AG04450 (cell line): ENCODE data around the gene DGUOK. TPM values are rescaled to one million over a fixed set of nuclear protein-coding genes. Genes with fewer than 3 reads are reported as not detected.

ENCODE experiments used
- CTCF ChIA-PET: fragments of 300-600, 350-600 bp; formaldehyde crosslinking; extraction: SDS; loops from one replicate; lab custom pipeline; 2022; ENCODE audit warnings: antibody characterized with exemption, inconsistent platforms; lab: Charles Lee
- POLR2A ChIA-PET: fragments of 350-600 bp; formaldehyde crosslinking; extraction: SDS; loops from one replicate; lab custom pipeline; 2021; ENCODE audit warnings: antibody characterized with exemption, inconsistent platforms; lab: Yijun Ruan, JAX
- DNase-seq: peaks from one replicate; pipeline ENCODE4 v3.0.0-alpha.2; 2011; ENCODE audit warnings: low read depth, low spot score
- H3K27ac ChIP-seq: one replicate; pipeline ENCODE4 v1.5.1; 2012; ENCODE audit warnings: low read depth, low read length, control low read depth
- H3K27me3 ChIP-seq: one replicate; pipeline ENCODE4 v1.6.0; 2012; ENCODE audit warnings: low read length; ENCODE audit not compliant: control insufficient read depth, insufficient read depth
- H3K4me3 ChIP-seq: 2 replicates; pipeline ENCODE4 v1.5.1; 2011; ENCODE audit warnings: mild to moderate bottlenecking, low read depth, low read length, control low read depth
- H3K9me3 ChIP-seq: 2 replicates; pipeline ENCODE4 v1.5.1; 2012; ENCODE audit warnings: low read length; ENCODE audit not compliant: control insufficient read depth, insufficient read depth
- CTCF ChIP-seq: IDR thresholded peaks from 2 replicates; pipeline ENCODE4 v1.5.1; 2011; ENCODE audit warnings: low read depth, low read length, control low read depth, inconsistent platforms
- polyA plus RNA-seq: library from polyadenylated mRNA; depleted of rRNA; stranded (reverse); fragments of >200 nt; gene quantifications from 2 replicates; pipeline ENCODE4 v1.2.3, GENCODE V29; 2011

DGUOK gene
- polyA plus RNA-seq, 1 experiment, result 101 TPM

- Histone ChIP-seq H3K27me3 (no peaks in the 10 kb centered on the region), H3K27ac (no peak overlapping the region), H3K9me3 (no peaks in the 10 kb centered on the region), H3K4me3 (no peak overlapping the region)
- no peak for TF ChIP-seq CTCF
- CTCF ChIA-PET, result interaction anchor here (0.6 to 2.0 kb wide), 3 partner anchors 19 to 84 kb away, joined by 3 to 13 read pairs (median 3); partner anchors contain the start of gene ACTG2
- POLR2A ChIA-PET, result interaction anchor here (1.2 kb wide), 1 partner anchor 19 kb away, joined by 4 read pairs; no protein-coding TSS in a partner anchor
- no peak for DNase-seq
Measured at GRCh38 chr2:73910873-73911547, 15.7 kb upstream of the DGUOK start.

- H3K27me3 ChIP-seq, result no peaks in the 10 kb centered on the region
- no peak for TF ChIP-seq CTCF
- no peak overlapping the region for H3K4me3 ChIP-seq
- no peaks in the 10 kb centered on the region for H3K9me3 ChIP-seq
- ChIA-PET POLR2A (interaction anchor here (1.2 kb wide), 1 partner anchor 19 kb away, joined by 4 read pairs; no protein-coding TSS in a partner anchor), CTCF (interaction anchor here (0.9 to 2.0 kb wide), 3 partner anchors 9 to 85 kb away, joined by 3 to 13 read pairs (median 7); partner anchors contain the start of gene ACTG2)
- DNase-seq, result no peak
- H3K27ac ChIP-seq, result no peak overlapping the region
Measured at GRCh38 chr2:73911548-73912208, 15.0 kb upstream of the DGUOK start.

- DNase-seq, result no peak
- Histone ChIP-seq H3K4me3 (no peak overlapping the region), H3K9me3 (no peaks in the 10 kb centered on the region), H3K27ac (peak overlapping the region; percentile 21), H3K27me3 (no peaks in the 10 kb centered on the region)
- no peak for TF ChIP-seq CTCF
- POLR2A ChIA-PET, result interaction anchor here (1.1 kb wide), 1 partner anchor 85 kb away, joined by 5 read pairs; the partner anchor contains the start of gene STAMBP
- CTCF ChIA-PET, result no interaction called here
Measured at GRCh38 chr2:73913414-73914054, 13.1 kb upstream of the DGUOK start.

- POLR2A ChIA-PET, result interaction anchor here (0.6 to 1.1 kb wide), 2 partner anchors 87 to 174 kb away, joined by 3 to 5 read pairs; no protein-coding TSS in a partner anchor
- DNase-seq, result no peak
- Histone ChIP-seq H3K27me3 (no peaks in the 10 kb centered on the region), H3K9me3 (no peaks in the 10 kb centered on the region), H3K4me3 (no peak overlapping the region), H3K27ac (no peak overlapping the region)
- CTCF ChIA-PET, result no interaction called here
- no peak for TF ChIP-seq CTCF
Measured at GRCh38 chr2:73914667-73915066, 12.0 kb upstream of the DGUOK start.
